ENCODE results near the gene SLC12A2. TPM values are rescaled to one million over a fixed set of nuclear protein-coding genes. Genes with fewer than 3 reads are reported as not detected.

Gene SLC12A2
- total and polyA plus RNA-seq, 2 experiments from 2014 or later: 8.1 to 21.3 TPM

GRCh38 chr5:128097781-128098180 lies 14.2 kb downstream of the SLC12A2 start:
- Histone ChIP-seq H3K4me1 (ENCODE audit: insufficient read depth) (no peaks in the 10 kb centered on the region), H4K20me1 (replicated peaks; ENCODE audit: insufficient read depth) (no peaks in the 10 kb centered on the region), H2AFZ (no peak overlapping the region), H3K27ac (ENCODE audit: low read depth) (no peak overlapping the region), H3K9me2 (ENCODE audit: insufficient read depth) (no peaks in the 10 kb centered on the region), H3K4me3 (no peak overlapping the region), H3K4me2 (no peak overlapping the region), H3K36me3 (ENCODE audit: insufficient read depth) (peaks cover 9% of the 10 kb centered on the region; the same call in 1 of the 2 replicates), H3K27me3 (ENCODE audit: insufficient read depth) (no peaks in the 10 kb centered on the region), H3K79me2 (replicated peaks; ENCODE audit: insufficient read depth) (peaks cover 37% of the 10 kb centered on the region), H3F3A (replicated peaks; ENCODE audit: low read depth) (no peaks in the 10 kb centered on the region)
- ATAC-seq (no peak), DNase-seq (ENCODE audit: low spot score) (no peak)
- no peaks in the 10 kb centered on the region for H3K27me3 Mint-ChIP-seq (ENCODE audit: insufficient read depth, low read depth, poor library complexity)
- TF ChIP-seq POLR2AphosphoS5 (IDR thresholded peaks at IDR 0.05; ENCODE audit: low read depth) (no peak), JUNB (IDR thresholded peaks at IDR 0.05; ENCODE audit: unreplicated experiment) (no peak), ZNF462 (CRISPR knock-in tag; IDR thresholded peaks at IDR 0.05) (no peak), STAT1 (IDR thresholded peaks at IDR 0.05; ENCODE audit: unreplicated experiment) (no peak), EZH2phosphoT487 (IDR thresholded peaks at IDR 0.05; ENCODE audit: unreplicated experiment) (no peak), ZNF331 (CRISPR knock-in tag; IDR thresholded peaks at IDR 0.05; ENCODE audit: low read depth) (no peak), ZNF114 (CRISPR knock-in tag; IDR thresholded peaks at IDR 0.05) (no peak), NANOG (IDR thresholded peaks at IDR 0.05; ENCODE audit: borderline replicate concordance) (no peak), REST (IDR thresholded peaks at IDR 0.05; ENCODE audit: unreplicated experiment) (no peak), EZH2 (IDR thresholded peaks at IDR 0.05; ENCODE audit: low read depth, unreplicated experiment) (no peak), CTCF (conservative IDR thresholded peaks at IDR 0.05; ENCODE audit: low read depth in 2 of 2) (no peak), ETS1 (IDR thresholded peaks at IDR 0.05) (no peak), CREB1 (CRISPR knock-in tag; IDR thresholded peaks at IDR 0.05; ENCODE audit: low read depth) (no peak)
- peaks cover 22% of the 10 kb centered on the region; the same call in 2 of the 3 replicates for H3K36me3 Mint-ChIP-seq (ENCODE audit: low read depth)
- peaks cover 23% of the 10 kb centered on the region for H3K9me3 Mint-ChIP-seq
- H3K27ac Mint-ChIP-seq: no peak overlapping the region
- peaks cover 10% of the 10 kb centered on the region for H3K4me1 Mint-ChIP-seq
- H3K4me3 Mint-ChIP-seq: no peak overlapping the region

Data from GM23338 (cell line).